ENCODE data around the gene PHF21A.

The PHF21A gene

DNA sequence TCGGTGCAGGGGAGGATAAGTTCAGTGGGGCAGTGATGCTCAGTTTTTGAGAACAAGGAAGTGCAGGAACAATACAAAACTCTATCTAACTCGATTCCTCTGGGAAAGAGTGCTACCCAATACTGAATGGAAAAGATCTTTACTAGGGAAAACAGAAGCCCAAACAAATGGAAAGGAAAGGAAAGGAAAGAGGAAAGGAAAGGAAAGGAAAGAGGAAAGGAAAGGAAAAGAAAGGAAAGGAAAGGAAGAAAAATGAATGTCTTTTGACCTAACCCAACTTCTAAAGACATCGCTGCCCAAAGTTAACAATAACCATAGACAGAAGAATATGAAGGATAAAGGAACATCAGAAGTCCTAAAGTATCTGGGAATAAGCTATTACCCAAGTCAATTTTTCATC, 41.6 kb downstream of the PHF21A start:
- Mint-ChIP-seq H3K27me3 (no peaks in the 10 kb centered on the region), H3K36me3 (ENCODE audit: low read depth) (peaks cover 72% of the 10 kb centered on the region), H3K9me3 (no peaks in the 10 kb centered on the region), H3K4me1 (ENCODE audit: low read depth) (no peaks in the 10 kb centered on the region), H3K27ac (no peak overlapping the region), H3K4me3 (no peak overlapping the region)
- intact Hi-C loops (cut with micrococcal nuclease): no loop called here

DNA sequence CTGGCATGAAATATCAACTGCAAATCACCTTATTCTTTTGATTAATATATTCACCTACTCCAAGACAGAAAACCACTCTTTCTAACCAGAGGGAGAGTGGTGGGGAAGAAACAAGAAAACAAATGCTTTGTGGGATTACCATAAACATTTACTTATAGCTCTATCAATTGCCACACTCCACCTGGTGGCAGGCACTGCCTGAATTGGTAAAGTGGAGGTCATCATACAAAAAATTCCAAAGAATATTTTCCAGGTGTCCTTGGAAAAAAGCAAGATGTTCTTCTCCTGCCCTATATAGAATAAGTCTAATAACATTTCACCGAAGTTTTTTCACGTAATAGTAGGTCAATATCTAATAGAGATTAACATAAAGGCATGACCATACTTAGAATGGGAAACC, 45.3 kb downstream of the PHF21A start:
- no peak overlapping the region for H3K4me3 Mint-ChIP-seq
- no peak overlapping the region for H3K27ac Mint-ChIP-seq
- H3K9me3 Mint-ChIP-seq: no peaks in the 10 kb centered on the region
- intact Hi-C loops (cut with micrococcal nuclease): no loop called here
- H3K36me3 Mint-ChIP-seq (ENCODE audit: low read depth): peaks cover 82% of the 10 kb centered on the region
- H3K4me1 Mint-ChIP-seq (ENCODE audit: low read depth): no peaks in the 10 kb centered on the region
- no peaks in the 10 kb centered on the region for H3K27me3 Mint-ChIP-seq

DNA sequence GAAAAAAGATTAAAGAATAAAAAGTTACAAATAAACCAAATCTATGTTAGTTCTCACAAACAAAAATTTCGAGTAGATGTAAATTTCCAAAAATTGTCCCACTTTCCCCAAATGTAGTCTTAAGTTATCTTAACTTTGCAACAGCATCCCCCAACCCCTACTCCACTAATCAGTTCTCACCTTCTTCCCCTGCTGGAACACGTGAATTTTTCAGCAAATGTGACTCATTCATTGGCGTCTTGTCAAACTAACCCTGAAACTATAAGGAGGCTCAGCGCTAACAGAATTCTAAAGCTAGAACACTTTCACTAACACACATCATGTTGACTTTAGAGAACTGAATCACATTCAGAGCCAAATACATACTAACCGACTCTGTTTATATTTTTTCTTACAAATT, 46.1 kb downstream of the PHF21A start:
- peaks cover 84% of the 10 kb centered on the region for H3K36me3 Mint-ChIP-seq (ENCODE audit: low read depth)
- H3K9me3 Mint-ChIP-seq: no peaks in the 10 kb centered on the region
- H3K27me3 Mint-ChIP-seq: no peaks in the 10 kb centered on the region
- H3K27ac Mint-ChIP-seq: no peak overlapping the region
- H3K4me1 Mint-ChIP-seq (ENCODE audit: low read depth): no peaks in the 10 kb centered on the region
- no peak overlapping the region for H3K4me3 Mint-ChIP-seq
- intact Hi-C loops (cut with micrococcal nuclease): no loop called here

DNA sequence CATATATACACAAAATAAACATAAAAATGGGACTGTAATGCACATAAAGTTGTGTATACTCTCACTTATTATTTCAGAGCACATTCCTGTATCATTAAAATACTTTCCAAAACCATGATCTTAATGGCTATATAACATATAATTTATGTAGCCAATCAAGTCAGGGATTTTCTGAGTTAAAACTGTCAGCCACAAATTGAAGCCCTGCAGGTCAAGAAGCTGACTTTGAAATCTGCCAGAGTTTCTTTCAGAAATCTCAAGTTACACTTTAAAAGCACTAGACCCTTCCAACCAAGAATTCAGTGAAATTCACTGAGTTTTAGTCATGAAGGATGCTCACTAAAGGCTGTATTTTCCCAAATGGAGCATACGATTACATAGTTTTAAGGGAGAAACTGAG, 47.6 kb downstream of the PHF21A start:
- Mint-ChIP-seq H3K27me3 (no peaks in the 10 kb centered on the region), H3K4me1 (ENCODE audit: low read depth) (no peaks in the 10 kb centered on the region), H3K27ac (no peak overlapping the region), H3K9me3 (no peaks in the 10 kb centered on the region), H3K4me3 (no peak overlapping the region), H3K36me3 (ENCODE audit: low read depth) (peaks cover 82% of the 10 kb centered on the region)
- intact Hi-C loops (cut with micrococcal nuclease): no loop called here

DNA sequence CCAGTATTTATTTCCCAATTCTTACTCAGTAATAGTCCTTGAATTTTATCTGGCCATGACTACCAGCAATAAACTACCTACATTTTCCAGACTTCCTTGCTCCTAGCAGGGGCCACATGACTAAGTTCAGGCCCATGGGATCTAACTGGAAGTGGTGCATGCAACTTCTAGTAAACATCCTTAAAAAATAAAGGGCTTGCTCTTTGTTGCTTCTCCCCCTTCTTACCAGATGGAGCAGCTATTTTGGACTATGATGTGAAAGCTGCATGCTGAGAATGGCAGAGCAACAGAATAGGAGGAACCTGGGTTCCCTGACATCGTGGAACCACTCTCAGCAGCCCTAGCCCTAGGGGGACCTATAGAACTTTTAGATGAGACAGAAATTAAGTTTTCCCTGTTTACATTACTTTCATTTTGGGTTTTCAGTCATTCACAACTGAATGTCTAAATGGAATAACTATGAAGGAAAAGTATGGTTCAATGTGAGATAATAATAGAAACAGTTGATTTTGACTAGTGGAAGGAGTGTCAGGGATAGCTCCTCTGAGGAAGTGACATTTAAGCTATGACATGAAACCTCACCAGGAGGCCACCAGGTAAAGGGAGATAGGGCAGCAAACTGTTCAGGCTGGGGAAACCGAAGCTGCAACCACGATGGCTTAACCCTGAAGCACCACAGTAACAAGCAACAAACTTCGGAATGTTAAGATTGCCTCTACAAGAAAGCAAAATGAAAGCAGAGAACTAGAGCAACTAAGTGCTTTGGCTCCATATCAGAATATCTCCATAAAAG, 48.9 kb downstream of the PHF21A start:
- H3K4me3 Mint-ChIP-seq: no peak overlapping the region
- no peaks in the 10 kb centered on the region for H3K27me3 Mint-ChIP-seq
- intact Hi-C loops (cut with micrococcal nuclease): no loop called here
- H3K27ac Mint-ChIP-seq: no peak overlapping the region
- H3K9me3 Mint-ChIP-seq: no peaks in the 10 kb centered on the region
- H3K36me3 Mint-ChIP-seq (ENCODE audit: low read depth): peaks cover 87% of the 10 kb centered on the region
- no peaks in the 10 kb centered on the region for H3K4me1 Mint-ChIP-seq (ENCODE audit: low read depth)

DNA sequence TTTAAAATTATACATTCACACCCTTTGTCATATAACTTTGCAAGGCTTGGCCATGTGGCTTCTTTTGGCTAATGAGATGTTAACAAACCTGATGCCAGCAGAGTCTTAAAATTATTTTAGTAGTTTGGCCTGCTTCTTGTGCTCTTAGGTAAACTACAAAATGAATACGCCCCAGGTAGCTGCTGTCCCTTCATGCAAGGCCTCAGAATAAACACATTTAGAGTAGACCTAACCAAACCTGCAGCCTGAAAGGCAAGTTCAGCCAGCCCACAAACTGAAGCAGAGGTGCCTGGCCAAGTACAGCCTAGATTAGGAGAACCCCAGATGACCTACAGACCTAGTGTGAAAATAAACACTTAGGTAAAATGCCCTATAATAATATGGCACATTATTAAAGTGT, 50.2 kb downstream of the PHF21A start:
- Mint-ChIP-seq H3K27me3 (no peaks in the 10 kb centered on the region), H3K36me3 (ENCODE audit: low read depth) (peaks cover 85% of the 10 kb centered on the region), H3K27ac (no peak overlapping the region), H3K9me3 (no peaks in the 10 kb centered on the region), H3K4me1 (ENCODE audit: low read depth) (no peaks in the 10 kb centered on the region), H3K4me3 (no peak overlapping the region)
- intact Hi-C loops (cut with micrococcal nuclease): no loop called here

DNA sequence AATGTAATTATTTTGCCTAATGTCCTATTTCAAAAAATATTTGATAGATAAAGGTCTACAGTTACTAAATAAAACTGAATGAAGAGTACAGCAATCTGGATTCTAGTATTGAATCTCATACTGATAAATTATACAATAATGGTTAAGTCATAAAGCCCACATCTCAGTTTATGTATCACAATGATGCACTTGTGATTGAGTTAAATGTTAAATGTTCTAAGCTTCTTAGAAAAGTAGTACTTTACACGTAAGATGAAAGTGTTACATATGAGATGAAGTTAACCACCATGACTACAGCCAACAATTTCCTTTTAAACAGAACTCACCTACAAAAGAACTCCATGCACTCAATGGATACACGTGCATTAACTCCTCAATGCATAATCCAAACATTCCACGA, 51.7 kb downstream of the PHF21A start:
- Mint-ChIP-seq H3K36me3 (ENCODE audit: low read depth) (peaks cover 84% of the 10 kb centered on the region), H3K9me3 (no peaks in the 10 kb centered on the region), H3K4me1 (ENCODE audit: low read depth) (no peaks in the 10 kb centered on the region)

DNA sequence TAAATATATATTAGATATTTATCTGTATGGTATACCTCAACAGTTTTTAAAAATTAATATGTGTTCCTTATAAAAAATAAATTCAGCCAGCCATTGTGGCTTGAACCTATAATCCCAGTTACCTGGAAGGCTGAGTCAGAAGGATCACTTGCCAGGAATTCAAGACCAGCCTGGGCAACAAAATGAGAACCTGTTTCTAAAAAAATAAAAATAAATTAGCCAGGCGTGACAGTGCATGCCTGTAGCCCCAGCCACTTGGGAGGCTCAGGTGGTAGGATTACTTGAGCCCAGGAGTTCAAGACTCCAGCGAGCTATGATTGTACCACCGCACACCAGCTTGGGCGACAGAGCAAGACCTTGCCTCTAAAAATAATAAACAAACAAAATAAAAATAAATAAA, 54.9 kb downstream of the PHF21A start:
- no peaks in the 10 kb centered on the region for H3K27me3 Mint-ChIP-seq
- H3K4me3 Mint-ChIP-seq: no peak overlapping the region
- no peaks in the 10 kb centered on the region for H3K4me1 Mint-ChIP-seq (ENCODE audit: low read depth)
- H3K9me3 Mint-ChIP-seq: no peaks in the 10 kb centered on the region
- H3K36me3 Mint-ChIP-seq (ENCODE audit: low read depth): peaks cover 81% of the 10 kb centered on the region
- intact Hi-C loops (cut with micrococcal nuclease): no loop called here
- no peak overlapping the region for H3K27ac Mint-ChIP-seq

More for the DNA sequence above, 51.7 kb downstream of the PHF21A start:
- H3K27ac Mint-ChIP-seq: no peak overlapping the region
- intact Hi-C loops (cut with micrococcal nuclease): no loop called here
- H3K4me3 Mint-ChIP-seq: no peak overlapping the region
- H3K27me3 Mint-ChIP-seq: no peaks in the 10 kb centered on the region

DNA sequence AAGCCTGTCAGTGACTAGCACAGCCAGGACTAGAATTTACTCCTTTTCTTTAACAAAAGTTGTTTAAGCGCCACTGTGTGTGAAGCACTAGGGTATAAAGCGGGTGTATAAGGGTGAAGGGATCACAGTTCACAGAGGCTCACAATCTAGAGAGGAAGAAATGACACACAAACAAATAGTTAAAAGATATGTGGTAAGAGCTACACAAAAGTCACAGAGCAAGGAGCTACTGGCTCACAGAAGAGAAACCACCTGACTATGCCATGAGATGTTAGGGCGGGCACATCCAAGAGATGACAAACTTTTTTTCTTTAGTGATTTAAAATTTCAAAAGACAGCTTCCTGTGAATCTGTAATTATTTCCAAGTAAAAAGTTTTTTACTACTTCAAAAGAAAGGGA, 55.6 kb downstream of the PHF21A start:
- Mint-ChIP-seq H3K27ac (no peak overlapping the region), H3K27me3 (no peaks in the 10 kb centered on the region)

DNA sequence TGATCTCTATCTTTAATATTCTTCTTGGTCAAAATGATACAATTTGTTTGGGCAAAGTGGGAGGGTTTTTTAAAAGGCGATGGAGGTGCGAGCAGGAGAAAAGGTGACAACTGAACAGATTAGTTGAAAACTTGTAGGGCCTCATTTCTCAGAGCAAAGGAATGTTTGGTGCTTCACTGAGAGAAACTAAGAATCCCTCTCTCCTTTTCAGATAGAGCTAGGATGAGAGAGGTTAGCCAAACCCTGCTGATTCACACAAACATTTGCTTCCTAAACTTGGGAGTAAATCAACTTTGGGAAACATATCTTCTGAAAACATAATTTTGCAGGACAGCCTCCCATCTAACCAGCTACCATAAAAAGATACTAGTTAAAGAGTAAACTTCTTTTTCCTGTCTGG, 57.0 kb downstream of the PHF21A start:
- Mint-ChIP-seq H3K9me3 (no peaks in the 10 kb centered on the region), H3K27me3 (no peaks in the 10 kb centered on the region), H3K4me3 (no peak overlapping the region), H3K4me1 (ENCODE audit: low read depth) (no peaks in the 10 kb centered on the region), H3K27ac (no peak overlapping the region), H3K36me3 (ENCODE audit: low read depth) (peaks cover 74% of the 10 kb centered on the region)
- intact Hi-C loops (cut with micrococcal nuclease): no loop called here

More for the DNA sequence above, 55.6 kb downstream of the PHF21A start:
- Mint-ChIP-seq H3K4me1 (ENCODE audit: low read depth) (no peaks in the 10 kb centered on the region), H3K9me3 (no peaks in the 10 kb centered on the region), H3K36me3 (ENCODE audit: low read depth) (peaks cover 79% of the 10 kb centered on the region), H3K4me3 (no peak overlapping the region)
- intact Hi-C loops (cut with micrococcal nuclease): no loop called here

DNA sequence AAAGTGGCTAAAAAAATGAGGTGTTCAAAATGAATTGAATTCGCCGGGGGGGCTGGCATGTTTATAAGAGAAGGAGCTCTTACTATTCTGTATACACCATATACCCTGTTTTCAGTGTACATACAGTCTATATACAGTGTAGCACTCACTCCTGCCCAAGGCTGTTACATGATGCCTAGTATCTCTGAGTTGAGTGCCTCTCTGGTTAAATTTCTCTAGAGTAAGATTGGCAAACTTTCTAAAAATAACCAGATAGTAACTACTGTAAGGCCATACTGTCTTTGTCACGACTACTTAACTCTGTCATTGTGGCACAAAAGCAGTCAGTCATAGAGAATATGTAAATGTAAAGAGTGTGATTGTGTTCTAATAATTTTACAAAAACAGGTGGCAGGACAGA, 58.1 kb downstream of the PHF21A start:
- Mint-ChIP-seq H3K9me3 (no peaks in the 10 kb centered on the region), H3K27ac (no peak overlapping the region)

DNA sequence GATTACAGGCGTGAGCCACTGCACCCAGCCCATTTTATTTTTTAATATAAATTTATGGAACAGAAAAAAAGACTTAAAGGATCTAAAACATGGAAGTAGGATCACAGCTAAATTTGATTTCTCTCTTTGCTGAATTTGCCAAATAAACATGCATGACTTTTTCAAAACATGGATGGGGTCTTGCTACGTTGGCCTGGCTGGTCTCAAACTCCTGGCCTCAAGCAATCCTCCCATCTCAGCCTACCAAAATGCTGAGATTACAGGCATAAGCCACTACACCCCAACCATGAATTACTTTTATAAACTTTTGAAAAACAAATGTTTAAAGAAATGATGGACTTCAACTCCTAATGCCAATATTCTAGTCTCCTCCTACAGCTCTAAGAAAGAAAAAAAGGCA, 61.2 kb downstream of the PHF21A start:
- Mint-ChIP-seq H3K36me3 (ENCODE audit: low read depth) (peaks cover 43% of the 10 kb centered on the region), H3K4me3 (no peak overlapping the region), H3K9me3 (no peaks in the 10 kb centered on the region), H3K4me1 (ENCODE audit: low read depth) (no peaks in the 10 kb centered on the region), H3K27me3 (no peaks in the 10 kb centered on the region), H3K27ac (no peak overlapping the region)
- intact Hi-C loops (cut with micrococcal nuclease): no loop called here

More for the DNA sequence above, 58.1 kb downstream of the PHF21A start:
- Mint-ChIP-seq H3K4me1 (ENCODE audit: low read depth) (no peaks in the 10 kb centered on the region), H3K4me3 (no peak overlapping the region), H3K27me3 (no peaks in the 10 kb centered on the region), H3K36me3 (ENCODE audit: low read depth) (peaks cover 63% of the 10 kb centered on the region)
- intact Hi-C loops (cut with micrococcal nuclease): no loop called here

DNA sequence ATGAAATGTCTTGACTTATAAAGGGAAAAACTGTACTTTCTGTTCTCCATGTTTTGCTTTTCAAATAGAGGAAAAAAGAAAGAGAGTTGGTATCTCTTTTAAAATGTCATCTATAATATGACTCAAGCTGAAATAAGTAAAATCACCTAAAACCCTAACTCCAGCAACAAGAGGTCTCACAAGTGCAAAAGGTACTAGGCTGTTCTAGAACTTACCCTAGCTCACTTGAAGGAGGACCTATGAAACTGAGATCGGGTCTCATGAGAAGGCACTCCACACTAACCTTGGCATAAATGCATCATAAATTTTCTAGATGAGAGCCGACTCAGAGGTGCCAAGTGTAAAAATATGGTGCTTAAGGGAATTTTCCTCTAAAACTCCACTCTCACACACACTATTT, 63.8 kb downstream of the PHF21A start:
- Mint-ChIP-seq H3K27ac (no peak overlapping the region), H3K9me3 (no peaks in the 10 kb centered on the region), H3K27me3 (no peaks in the 10 kb centered on the region), H3K4me1 (ENCODE audit: low read depth) (no peaks in the 10 kb centered on the region), H3K4me3 (no peak overlapping the region), H3K36me3 (ENCODE audit: low read depth) (peaks cover 30% of the 10 kb centered on the region)
- intact Hi-C loops (cut with micrococcal nuclease): no loop called here

DNA sequence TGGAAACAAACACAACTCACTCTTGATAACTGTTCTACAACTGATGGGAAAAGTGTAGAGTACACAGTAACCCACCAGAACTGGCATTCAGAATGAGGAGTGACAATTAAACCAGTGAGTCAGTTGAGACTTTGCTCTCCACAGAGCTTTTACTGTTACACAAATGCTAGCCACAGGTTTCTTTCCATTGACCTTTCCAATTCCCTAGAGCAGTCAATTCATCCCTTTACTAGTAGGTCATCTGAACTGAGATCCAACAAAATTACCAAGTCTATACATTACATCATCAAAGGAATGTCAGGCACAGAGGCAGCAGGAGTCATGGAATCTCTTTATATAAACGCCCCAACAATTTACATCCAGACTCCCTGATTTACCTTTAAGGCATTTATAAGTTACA, 65.9 kb downstream of the PHF21A start:
- Mint-ChIP-seq H3K4me3 (no peak overlapping the region), H3K36me3 (ENCODE audit: low read depth) (peaks cover 19% of the 10 kb centered on the region), H3K27ac (no peak overlapping the region), H3K9me3 (no peaks in the 10 kb centered on the region), H3K27me3 (no peaks in the 10 kb centered on the region), H3K4me1 (ENCODE audit: low read depth) (peaks cover 7% of the 10 kb centered on the region)
- intact Hi-C loops (cut with micrococcal nuclease): no loop called here

DNA sequence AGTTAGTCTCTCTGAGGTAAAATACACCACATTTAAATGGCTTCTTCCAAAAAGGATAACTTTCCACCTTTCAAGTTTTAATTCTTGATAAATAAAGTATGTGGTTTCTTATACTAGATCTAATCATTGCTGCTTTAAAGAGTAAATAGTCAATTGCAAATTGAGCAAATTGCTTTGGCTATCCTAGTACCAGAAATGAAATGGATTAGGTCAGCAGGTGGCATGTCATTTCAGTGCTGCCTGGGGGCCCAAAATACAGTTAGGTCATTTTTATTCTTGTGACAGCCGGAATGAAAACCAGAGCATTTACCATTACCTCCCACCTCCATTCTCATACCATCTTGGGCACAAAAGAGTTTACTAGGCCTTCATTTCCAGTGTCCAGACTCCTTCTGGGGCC, 70.2 kb downstream of the PHF21A start:
- Mint-ChIP-seq H3K27ac (no peak overlapping the region), H3K4me3 (no peak overlapping the region), H3K9me3 (no peaks in the 10 kb centered on the region), H3K36me3 (ENCODE audit: low read depth) (peaks cover 36% of the 10 kb centered on the region), H3K27me3 (no peaks in the 10 kb centered on the region), H3K4me1 (ENCODE audit: low read depth) (peaks cover 21% of the 10 kb centered on the region)
- intact Hi-C loops (cut with micrococcal nuclease): no loop called here
